ENCODE data around the gene PRKN. TPM values are rescaled to one million over a fixed set of nuclear protein-coding genes. Genes with fewer than 3 reads are reported as not detected.

The PRKN gene
- total and polyA plus RNA-seq, 2 experiments from 2014 or later, result 2.3 to 3.9 TPM

GRCh38 chr6:161813156-161813555, 914.4 kb downstream of the PRKN start:
- Histone ChIP-seq H2AFZ (no peak overlapping the region), H3K4me1 (ENCODE audit: insufficient read depth) (no peaks in the 10 kb centered on the region), H3K79me2 (no peaks in the 10 kb centered on the region), H3K27me3 (no peaks in the 10 kb centered on the region), H3K9me2 (replicated peaks; ENCODE audit: insufficient read depth) (no peaks in the 10 kb centered on the region), H3K9me3 (ENCODE audit: low read depth) (no peaks in the 10 kb centered on the region), H4K20me1 (ENCODE audit: insufficient read depth, poor library complexity, severe bottlenecking) (no peaks in the 10 kb centered on the region), H3K36me3 (replicated peaks; ENCODE audit: insufficient read depth, low read depth) (no peaks in the 10 kb centered on the region), H3K4me3 (no peak overlapping the region), H3K27ac (no peak overlapping the region), H3K4me2 (no peak overlapping the region)
- TF ChIP-seq, protein P1, sequence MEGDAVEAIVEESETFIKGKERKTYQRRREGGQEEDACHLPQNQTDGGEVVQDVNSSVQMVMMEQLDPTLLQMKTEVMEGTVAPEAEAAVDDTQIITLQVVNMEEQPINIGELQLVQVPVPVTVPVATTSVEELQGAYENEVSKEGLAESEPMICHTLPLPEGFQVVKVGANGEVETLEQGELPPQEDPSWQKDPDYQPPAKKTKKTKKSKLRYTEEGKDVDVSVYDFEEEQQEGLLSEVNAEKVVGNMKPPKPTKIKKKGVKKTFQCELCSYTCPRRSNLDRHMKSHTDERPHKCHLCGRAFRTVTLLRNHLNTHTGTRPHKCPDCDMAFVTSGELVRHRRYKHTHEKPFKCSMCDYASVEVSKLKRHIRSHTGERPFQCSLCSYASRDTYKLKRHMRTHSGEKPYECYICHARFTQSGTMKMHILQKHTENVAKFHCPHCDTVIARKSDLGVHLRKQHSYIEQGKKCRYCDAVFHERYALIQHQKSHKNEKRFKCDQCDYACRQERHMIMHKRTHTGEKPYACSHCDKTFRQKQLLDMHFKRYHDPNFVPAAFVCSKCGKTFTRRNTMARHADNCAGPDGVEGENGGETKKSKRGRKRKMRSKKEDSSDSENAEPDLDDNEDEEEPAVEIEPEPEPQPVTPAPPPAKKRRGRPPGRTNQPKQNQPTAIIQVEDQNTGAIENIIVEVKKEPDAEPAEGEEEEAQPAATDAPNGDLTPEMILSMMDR (IDR thresholded peaks at IDR 0.05; ENCODE audit: poor library complexity), result no peak
- TF ChIP-seq EZH2phosphoT487 (IDR thresholded peaks at IDR 0.05; ENCODE audit: low read depth, severe bottlenecking, unreplicated experiment), result no peak
- no peak for TF ChIP-seq EZH2 (IDR thresholded peaks at IDR 0.05; ENCODE audit: borderline replicate concordance)
- 97% methylated on average over 8 of the region's 8 CpGs for WGBS (ENCODE audit: low lambda C conversion rate, missing lambda C conversion rate)
- no peak for DNase-seq (ENCODE audit: low spot score)

- no peaks in the 10 kb centered on the region for H3K4me1 ChIP-seq (ENCODE audit: insufficient read depth)
- H3K9me2 ChIP-seq (replicated peaks; ENCODE audit: insufficient read depth), result no peaks in the 10 kb centered on the region
- no peaks in the 10 kb centered on the region for H3K27me3 ChIP-seq
- H4K20me1 ChIP-seq (ENCODE audit: insufficient read depth, poor library complexity, severe bottlenecking), result no peaks in the 10 kb centered on the region
- no peak for TF ChIP-seq EZH2 (IDR thresholded peaks at IDR 0.05; ENCODE audit: borderline replicate concordance)
- no peak for DNase-seq (ENCODE audit: low spot score)
- H3K36me3 ChIP-seq (replicated peaks; ENCODE audit: insufficient read depth, low read depth), result no peaks in the 10 kb centered on the region
- 88% methylated on average over 2 of the region's 2 CpGs for WGBS (ENCODE audit: low lambda C conversion rate, missing lambda C conversion rate)
- no peak overlapping the region for H3K27ac ChIP-seq
- no peaks in the 10 kb centered on the region for H3K9me3 ChIP-seq (ENCODE audit: low read depth)
- H2AFZ ChIP-seq, result no peak overlapping the region
- H3K4me3 ChIP-seq, result no peak overlapping the region
- H3K79me2 ChIP-seq, result no peaks in the 10 kb centered on the region
- no peak overlapping the region for H3K4me2 ChIP-seq
Measured at GRCh38 chr6:161809971-161810370, 917.6 kb downstream of the PRKN start.

- TF ChIP-seq EZH2phosphoT487 (IDR thresholded peaks at IDR 0.05; ENCODE audit: low read depth, severe bottlenecking, unreplicated experiment) (no peak), EZH2 (IDR thresholded peaks at IDR 0.05; ENCODE audit: borderline replicate concordance) (no peak)
- TF ChIP-seq, protein P1 (IDR thresholded peaks at IDR 0.05; ENCODE audit: poor library complexity), result no peak
- Histone ChIP-seq H3K27me3 (no peaks in the 10 kb centered on the region), H3K4me2 (no peak overlapping the region), H3K79me2 (no peaks in the 10 kb centered on the region), H4K20me1 (ENCODE audit: insufficient read depth, poor library complexity, severe bottlenecking) (no peaks in the 10 kb centered on the region), H3K9me2 (replicated peaks; ENCODE audit: insufficient read depth) (no peaks in the 10 kb centered on the region), H3K4me3 (no peak overlapping the region), H3K27ac (no peak overlapping the region), H3K36me3 (replicated peaks; ENCODE audit: insufficient read depth, low read depth) (no peaks in the 10 kb centered on the region), H3K9me3 (ENCODE audit: low read depth) (no peaks in the 10 kb centered on the region), H3K4me1 (ENCODE audit: insufficient read depth) (no peaks in the 10 kb centered on the region), H2AFZ (no peak overlapping the region)
- 93% methylated on average over 1 of the region's 1 CpG for WGBS (ENCODE audit: low lambda C conversion rate, missing lambda C conversion rate)
- no peak for DNase-seq (ENCODE audit: low spot score)
Measured at GRCh38 chr6:161804838-161805237, 922.7 kb downstream of the PRKN start.

DNA sequence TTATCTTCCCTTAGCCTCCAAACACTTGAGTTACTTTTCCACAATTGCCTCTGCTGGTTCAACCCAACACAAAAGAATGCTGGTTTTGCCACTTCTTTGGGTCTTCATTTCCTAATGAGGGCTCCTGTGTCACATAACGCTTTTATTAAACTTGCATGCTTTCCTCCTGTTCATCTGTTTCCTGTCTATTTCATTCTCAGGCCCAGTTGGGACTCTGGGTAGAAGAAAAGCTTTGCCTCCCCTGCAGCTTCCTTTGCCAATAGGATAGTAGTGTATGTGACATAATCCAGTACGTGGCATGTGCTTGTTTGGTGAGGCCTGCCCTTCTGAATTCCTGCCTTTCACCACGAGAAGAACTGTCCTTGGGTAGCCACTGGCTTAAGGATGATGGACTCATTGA, 924.4 kb downstream of the PRKN start:
- WGBS (ENCODE audit: low lambda C conversion rate, missing lambda C conversion rate), result 82% methylated on average over 3 of the region's 3 CpGs
- Histone ChIP-seq H3K79me2 (no peaks in the 10 kb centered on the region), H3K9me3 (ENCODE audit: low read depth) (no peaks in the 10 kb centered on the region), H3K4me2 (no peak overlapping the region), H3K36me3 (replicated peaks; ENCODE audit: insufficient read depth, low read depth) (no peaks in the 10 kb centered on the region), H3K9me2 (replicated peaks; ENCODE audit: insufficient read depth) (no peaks in the 10 kb centered on the region), H3K27me3 (no peaks in the 10 kb centered on the region), H3K4me3 (no peak overlapping the region), H3K27ac (no peak overlapping the region), H4K20me1 (ENCODE audit: insufficient read depth, poor library complexity, severe bottlenecking) (no peaks in the 10 kb centered on the region), H3K4me1 (ENCODE audit: insufficient read depth) (no peaks in the 10 kb centered on the region), H2AFZ (no peak overlapping the region)
- no peak for DNase-seq (ENCODE audit: low spot score)
- no peak for TF ChIP-seq EZH2 (IDR thresholded peaks at IDR 0.05; ENCODE audit: borderline replicate concordance)
- TF ChIP-seq, protein P1 (IDR thresholded peaks at IDR 0.05; ENCODE audit: poor library complexity), result no peak
- TF ChIP-seq EZH2phosphoT487 (IDR thresholded peaks at IDR 0.05; ENCODE audit: low read depth, severe bottlenecking, unreplicated experiment), result no peak
